DMS53 treated with DMSO at 0.1 percent for 48 hours (cell line): Measurements from ENCODE around the gene MYCN.

Experiments
- DNase-seq: peaks from one replicate; lab custom pipeline; 2025; ENCODE audit not compliant: unreplicated experiment; lab: John Stamatoyannopoulos, UW

MYCN gene

GRCh38 chr2:15974565-15975260, 34.4 kb downstream of the MYCN start:
- no peak for DNase-seq

DNA sequence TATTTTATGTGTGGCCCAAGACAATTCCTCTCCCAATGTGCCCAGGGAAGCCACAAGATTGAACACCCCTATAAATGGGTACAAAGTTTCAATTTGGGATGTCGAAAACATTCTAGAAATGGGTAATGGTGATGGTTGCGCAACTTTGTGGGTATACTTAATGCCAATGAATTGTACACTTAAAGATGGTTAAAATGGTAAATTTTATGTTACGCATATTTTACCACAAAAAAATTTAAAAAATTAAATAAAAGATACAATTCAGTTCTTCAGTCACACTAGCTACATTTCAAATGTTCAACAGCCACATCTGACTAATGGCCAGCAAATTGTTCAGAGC, 34.9 kb downstream of the MYCN start:
- DNase-seq, result no peak

GRCh38 chr2:15975676-15976075, 35.3 kb downstream of the MYCN start:
- DNase-seq, result no peak

GRCh38 chr2:15976354-15976753, 36.0 kb downstream of the MYCN start:
- no peak for DNase-seq

DNA sequence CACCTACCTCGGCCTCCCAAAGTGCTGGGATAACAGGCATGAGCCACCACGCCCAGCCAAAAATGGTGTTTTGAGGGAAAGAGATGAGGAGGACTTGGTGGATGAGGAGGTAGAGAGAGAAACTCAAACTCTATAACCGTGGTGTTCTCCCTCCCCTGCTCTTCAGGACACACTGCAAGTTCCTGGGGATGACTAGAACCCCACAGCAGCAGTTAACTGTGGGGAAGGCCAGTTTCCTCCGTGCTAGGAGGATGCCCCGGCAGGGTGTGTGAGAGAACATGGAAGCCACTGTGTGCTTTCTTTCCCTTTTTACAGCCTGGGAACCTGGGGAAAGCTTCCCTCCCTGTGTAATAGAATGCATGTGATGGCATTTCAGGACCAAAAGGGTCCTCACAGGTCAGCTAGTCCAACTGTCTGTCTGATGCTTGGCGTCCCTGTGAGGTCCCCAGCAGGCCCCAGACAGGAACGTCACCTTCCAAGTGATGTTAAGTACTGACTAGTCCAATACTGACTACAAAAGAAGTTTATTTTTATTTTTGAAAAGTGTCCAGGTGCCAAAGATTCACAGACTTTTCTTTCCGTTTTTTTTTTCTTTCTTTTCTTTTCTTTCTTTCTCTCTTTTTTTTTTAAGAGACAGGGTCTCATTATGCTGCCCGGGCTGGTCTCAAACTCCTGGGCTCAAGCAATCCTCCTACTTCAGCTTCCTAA, 38.9 kb downstream of the MYCN start:
- DNase-seq, result no peak

- DNase-seq, result no peak
These were observed 39.6 kb downstream of the MYCN start for GRCh38 chr2:15979759-15980604.

GRCh38 chr2:15980605-15981098, 40.3 kb downstream of the MYCN start:
- DNase-seq, result no peak

DNA sequence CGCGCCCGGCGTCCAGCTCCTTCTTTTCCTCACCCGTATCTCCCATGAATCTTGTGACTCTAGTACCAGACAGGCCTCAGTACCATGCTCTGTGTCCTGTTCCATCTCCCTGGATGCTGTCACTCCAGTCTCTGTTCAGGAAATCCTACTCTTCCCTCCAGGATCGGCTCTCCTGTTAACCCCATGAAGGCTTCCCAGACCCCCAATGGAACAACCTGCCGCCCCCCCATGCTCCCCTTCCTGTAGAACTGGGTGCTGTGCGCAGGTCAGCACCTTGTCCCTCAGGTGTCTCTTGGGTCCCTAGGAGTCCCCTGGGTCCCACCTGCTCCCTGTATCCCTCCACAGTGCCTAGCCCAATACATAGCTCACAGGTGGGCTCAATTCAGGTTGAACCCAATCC, 41.3 kb downstream of the MYCN start:
- DNase-seq, result no peak

DNA sequence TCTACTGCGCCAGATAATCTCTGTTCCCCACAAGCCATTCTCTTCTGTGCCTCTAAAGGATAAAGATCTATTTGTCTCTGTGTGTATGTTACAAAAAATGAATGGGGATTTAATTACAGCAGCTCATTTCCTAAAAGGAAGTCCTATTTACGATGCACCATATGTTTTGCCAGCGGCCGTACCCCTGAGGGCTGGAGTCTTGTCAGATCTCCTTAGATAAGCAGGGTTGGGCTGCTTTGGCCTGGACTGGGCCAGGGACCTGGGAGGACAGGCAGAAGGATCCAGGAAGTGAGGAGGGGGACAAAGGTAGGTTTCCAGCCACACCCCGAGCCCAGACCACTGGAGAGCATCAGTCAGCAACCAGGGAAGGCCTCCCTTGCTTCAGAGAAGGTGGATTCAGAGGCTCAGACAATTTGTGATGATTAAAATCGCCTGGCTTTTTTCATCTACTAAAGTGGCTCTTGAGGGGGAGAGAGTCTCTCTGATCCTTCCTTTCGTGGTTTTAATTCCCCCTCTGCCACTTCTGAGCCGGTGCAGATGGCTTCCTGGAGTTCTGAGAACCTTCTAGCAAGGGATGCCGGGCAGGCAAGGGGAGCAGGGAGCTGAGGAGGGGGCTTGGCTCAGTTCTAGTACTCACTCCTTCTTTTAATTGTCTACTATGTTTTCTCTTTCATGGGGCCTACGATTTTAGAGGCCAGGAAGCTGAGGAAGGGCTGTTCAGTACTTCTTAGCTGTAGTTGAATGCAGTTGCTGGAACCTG, 42.1 kb downstream of the MYCN start:
- DNase-seq, result no peak

- no peak for DNase-seq
These were observed 43.1 kb downstream of the MYCN start for GRCh38 chr2:15983496-15983895.

GRCh38 chr2:15984368-15985255, 44.3 kb downstream of the MYCN start:
- DNase-seq, result no peak

GRCh38 chr2:15985531-15985930, 45.2 kb downstream of the MYCN start:
- no peak for DNase-seq

DNA sequence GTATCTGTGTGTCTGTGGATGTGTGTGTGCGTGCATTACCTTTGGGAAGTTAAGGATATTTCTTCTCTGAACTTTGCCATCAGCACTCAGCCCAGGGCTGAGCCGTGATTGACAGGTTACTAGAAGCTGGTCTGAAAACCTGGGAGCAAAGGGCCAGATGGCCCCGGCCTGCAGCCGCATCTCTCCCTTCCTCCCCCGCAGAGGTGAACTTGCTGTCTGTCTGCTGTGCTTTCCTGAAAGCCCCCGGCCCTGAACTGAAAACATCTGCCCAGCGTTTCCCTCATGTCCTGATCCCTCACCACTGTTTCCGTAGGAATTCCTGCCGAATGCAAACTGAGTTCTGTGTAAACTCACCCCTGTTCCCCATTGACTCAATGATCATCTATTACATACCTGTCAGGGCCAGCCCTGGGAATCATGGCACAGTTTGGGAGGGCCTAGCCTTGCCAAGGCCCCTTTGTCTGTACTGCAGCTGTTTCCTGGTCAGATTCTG, 45.8 kb downstream of the MYCN start:
- no peak for DNase-seq

DNA sequence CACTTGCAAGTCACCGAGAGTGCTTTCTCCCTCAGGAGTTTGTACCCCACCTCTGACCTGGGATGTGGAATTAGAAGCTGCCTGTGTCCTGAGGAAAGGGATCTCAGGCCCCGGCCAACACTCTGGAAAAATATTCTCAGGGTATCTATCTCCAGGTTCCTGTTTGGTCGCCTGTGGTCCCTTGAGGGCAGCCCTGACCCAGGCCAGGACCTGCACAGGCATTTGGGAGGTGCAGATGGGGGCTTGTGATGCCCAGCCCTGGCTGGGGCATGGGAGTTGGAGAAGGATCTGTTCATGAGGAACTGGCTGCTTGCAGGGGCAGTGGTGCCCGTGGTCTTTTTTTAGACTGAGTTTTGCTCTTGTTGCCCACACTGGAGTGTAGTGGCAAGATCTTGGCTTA, 46.3 kb downstream of the MYCN start:
- DNase-seq, result no peak

- DNase-seq, result no peak
These were observed 48.4 kb downstream of the MYCN start for GRCh38 chr2:15988733-15989132.

GRCh38 chr2:15989559-15989958, 49.2 kb downstream of the MYCN start:
- no peak for DNase-seq

DNA sequence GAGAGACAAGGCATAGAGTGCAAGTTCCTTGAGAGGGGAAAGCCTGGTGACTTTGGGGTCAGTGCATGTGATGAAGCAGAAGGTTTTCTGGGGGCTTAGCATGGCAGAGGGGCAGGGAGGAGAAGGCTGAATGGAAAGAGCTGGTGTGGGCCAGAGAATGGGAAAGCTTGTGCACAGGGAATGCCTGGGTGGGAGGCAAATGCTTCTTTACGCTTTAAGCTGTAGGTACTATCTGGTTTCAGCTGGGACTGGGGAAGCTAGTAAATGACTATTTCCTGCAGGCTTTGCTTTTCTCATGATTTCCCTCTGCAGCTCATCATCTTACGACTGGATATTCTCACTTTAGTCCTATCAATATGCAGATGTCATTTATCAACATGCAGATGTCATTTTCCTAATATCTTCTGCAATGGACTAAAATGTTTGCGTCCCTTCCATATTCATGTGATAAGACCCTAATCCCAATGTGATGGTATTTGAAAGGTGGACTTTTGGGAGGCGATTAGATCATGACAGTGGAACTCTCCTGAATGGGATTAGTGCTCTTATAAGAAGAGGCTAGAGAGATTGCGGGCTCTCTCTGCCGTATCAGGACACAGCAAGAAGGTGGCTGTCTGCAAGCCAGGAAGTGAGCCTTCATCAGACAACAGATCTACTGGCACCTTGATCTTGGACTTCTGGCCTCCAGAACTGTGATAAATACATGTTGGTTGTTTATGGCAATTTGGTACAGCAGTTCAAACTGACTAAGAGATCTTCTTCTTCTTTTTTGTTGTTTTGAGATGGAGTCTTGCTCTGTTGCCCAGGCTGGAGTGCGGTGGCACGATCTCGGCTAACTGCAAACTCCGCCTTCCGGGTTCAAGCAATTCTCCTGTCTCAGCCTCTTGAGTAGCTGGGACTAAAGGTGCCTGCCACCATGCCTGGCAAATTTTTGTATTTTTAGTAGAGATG, 50.1 kb downstream of the MYCN start:
- no peak for DNase-seq

DNA sequence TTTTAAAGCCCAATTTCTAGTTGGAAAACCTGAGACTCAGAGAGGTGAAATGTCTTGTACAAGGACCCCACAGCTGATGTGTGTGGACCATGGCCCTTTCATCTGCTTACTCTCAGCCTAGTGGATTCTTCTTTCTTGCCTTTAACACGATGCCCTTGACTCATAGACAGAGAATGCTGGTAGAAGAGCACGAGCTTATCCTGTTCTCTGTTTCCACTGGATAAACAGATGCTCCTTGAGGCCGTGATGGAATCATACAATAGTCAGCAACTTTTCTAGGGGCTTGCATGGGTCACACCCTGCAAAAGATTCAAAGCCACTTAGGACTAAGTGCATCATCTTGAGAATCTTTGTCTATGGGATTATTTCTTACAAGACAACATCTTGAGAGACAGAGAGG, 50.9 kb downstream of the MYCN start:
- no peak for DNase-seq
